ENCODE results near the gene ITM2B.
"Not testable (repeated sequence)": the region's sequence is repeated elsewhere in the genome, so short reads cannot be mapped to it uniquely, and the experiment has no call there.

ITM2B gene

GRCh38 chr13:48230541-48230940, 2.5 kb upstream of the ITM2B start:
- no peak for DNase-seq

- DNase-seq: peak; percentile 49
These were observed 1.9 kb upstream of the ITM2B start for GRCh38 chr13:48231080-48231479.

DNA sequence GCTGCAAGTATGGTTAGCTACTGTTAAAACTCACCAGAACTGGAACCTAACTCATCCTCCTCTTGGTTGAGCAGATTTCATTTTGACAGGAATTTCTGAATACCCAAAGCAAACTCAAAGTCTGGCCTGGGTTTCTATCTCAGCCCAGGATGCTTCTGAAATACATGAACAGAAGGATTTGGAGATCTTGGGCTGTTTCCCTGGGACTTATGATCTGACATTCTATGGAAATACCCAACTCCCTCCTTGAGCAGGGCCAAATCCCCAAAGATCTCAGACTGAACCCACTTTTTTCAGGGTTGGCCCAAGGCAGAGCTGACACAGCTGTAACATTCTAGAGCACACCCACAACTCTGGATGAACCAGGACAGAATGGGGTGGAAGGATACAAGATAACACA, 1.1 kb upstream of the ITM2B start:
- DNase-seq: no peak

GRCh38 chr13:48232420-48233045, 473 bp upstream of the ITM2B start:
- DNase-seq: peak; percentile 81

DNA sequence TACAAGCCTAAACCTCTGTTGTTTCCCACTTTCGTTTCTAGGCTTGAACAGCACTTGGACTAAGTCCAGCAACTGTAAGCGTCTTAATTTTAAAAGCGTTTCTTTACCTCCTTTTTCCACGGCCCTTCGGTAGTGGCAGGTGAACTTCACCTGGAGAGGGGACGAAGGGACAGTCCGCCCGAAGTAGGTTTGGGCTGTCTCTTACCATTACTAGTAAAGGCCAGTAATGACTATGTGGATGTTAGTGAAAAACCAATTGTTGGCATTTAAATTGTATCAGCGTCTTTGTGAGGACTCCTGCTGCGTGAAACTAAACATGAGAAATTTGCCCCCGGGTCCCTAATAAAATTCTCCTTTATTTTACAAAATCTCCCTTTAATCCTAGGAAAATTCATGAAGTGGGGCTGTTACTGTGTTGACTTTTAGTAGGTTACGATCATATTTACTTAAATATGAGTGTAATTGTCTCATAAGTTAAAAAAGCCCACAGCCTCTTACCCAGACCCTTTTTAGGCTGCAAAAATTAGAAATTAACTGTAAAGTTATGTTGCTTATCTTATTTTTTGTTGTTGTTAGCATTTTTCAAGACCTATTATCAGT, 983 bp downstream of the ITM2B start:
- no peak for DNase-seq

GRCh38 chr13:48234566-48235340, 1.7 kb downstream of the ITM2B start:
- DNase-seq: peak; percentile 72

GRCh38 chr13:48235341-48236135, 2.5 kb downstream of the ITM2B start:
- DNase-seq: peak; percentile 78

- peak; percentile 68 for DNase-seq
These were observed 3.7 kb downstream of the ITM2B start for GRCh38 chr13:48236528-48237353.

DNA sequence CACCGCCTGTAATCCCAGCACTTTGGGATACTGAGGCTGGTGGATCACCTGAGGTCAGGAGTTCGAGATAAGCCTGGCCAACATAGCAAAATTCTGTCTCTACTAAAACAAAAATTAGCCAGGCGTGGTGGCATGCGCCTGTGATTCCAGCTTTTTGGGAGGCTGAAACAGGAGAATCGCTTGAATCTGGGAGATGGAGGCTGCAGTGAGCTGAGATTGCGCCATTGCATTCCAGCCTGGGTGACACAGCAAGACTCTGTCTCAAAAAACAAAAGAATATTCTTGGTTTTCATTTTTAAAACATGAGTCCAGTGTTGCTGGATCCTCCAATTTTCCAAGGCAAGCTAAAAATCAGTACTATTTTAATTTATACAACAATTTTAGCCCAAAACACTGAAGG, 6.4 kb downstream of the ITM2B start:
- DNase-seq: not testable (repeated sequence)

GRCh38 chr13:48241651-48242050, 8.6 kb downstream of the ITM2B start:
- no peak for DNase-seq

GRCh38 chr13:48242677-48243076, 9.7 kb downstream of the ITM2B start:
- DNase-seq: no peak

- DNase-seq: no peak
These were observed 11.2 kb downstream of the ITM2B start for GRCh38 chr13:48244159-48244558.

DNA sequence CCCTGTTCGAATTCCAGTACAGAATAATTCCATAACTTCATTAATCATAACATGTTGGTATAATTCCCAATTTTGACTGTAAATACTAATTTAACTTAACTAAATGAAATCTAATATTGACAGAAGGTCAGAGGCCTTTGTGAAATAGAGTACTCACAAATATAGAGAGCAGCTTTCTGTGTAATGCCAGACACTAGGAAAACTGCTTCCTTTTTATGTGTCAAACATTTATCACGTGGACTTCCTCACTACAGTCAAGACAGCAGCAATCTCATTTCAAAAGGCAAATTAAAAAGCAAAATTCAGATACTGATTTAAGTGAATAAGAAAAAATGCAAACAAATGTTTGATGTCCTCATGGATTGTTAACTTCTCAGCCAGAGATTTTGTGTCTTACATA, 13.1 kb downstream of the ITM2B start:
- no peak for DNase-seq

DNA sequence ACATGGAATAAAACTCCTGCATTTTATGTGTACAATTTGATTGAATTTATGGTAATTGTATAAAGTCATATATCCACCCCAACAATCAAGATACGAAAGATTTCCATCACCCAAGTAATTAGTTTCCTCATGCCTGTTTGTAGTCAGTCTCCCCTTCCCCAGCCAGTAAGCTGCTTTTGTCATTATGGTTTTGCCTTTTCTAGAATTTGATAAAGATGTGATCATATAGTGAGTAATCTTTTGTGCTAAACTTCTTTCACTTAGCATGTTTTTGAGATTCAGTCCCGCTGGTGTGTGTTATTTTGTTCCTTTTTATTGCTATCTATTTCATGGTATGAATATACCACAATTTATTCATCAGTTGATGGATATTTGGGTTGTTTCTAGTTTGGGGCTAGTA, 16.0 kb downstream of the ITM2B start:
- no peak for DNase-seq

- DNase-seq: peak; percentile 57
These were observed 18.6 kb downstream of the ITM2B start for GRCh38 chr13:48251611-48252081.

DNA sequence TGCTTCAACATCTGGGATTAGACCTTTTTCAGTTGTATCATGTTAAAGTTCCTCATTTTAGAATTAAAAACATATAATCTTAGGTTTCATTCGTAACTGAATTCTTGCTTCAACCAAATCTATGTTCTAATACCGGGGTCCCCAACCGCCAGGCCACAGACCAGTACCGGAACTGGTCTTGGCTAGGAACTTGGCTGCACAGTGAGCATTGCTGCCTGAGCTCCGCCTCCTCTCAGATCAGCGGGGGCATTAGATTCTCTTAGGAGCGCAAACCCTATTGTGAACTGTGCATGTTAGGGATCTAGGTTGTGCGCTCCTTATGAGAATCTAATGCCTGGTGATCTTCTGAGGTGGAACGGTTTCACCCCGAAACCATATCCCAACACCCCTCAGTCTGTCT, 19.2 kb downstream of the ITM2B start:
- DNase-seq: no peak

DNA sequence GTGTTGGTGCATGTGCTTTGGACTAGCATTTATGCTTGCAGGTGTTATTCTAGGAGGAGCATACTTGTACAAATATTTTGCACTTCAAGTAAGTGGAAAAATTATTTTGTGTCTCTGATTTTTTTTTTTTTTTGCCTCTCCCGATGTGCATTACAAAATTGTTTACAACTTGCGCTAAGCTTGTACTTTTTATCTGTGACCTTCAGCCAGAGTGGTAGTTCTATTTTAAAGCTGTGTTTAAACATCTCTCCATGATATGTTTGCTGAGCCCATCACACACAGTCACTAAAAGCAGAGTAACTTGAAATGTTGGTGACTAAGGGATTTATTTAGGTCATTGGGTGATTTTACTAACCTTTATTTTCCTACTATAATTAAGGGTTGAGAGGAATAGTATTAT, 20.8 kb downstream of the ITM2B start:
- DNase-seq: no peak

- DNase-seq: no peak
These were observed 22.1 kb downstream of the ITM2B start for GRCh38 chr13:48255090-48255489.

GRCh38 chr13:48255954-48256353, 22.9 kb downstream of the ITM2B start:
- no peak for DNase-seq

DNA sequence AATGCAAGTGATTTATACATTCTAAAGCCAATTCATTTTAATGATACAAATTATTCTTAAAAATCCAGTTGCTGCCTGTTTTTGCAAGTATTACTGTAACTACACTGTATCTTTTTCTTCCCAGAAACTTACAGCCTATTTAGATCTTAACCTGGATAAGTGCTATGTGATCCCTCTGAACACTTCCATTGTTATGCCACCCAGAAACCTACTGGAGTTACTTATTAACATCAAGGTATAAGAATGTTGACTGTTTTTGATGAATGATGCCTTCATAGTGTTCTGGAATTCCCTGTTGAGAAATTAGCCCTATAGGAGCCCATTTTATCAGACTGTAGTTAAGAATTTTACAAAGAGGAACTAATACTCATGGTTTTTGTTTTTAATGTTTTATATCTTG, 25.0 kb downstream of the ITM2B start:
- DNase-seq: no peak

DNA sequence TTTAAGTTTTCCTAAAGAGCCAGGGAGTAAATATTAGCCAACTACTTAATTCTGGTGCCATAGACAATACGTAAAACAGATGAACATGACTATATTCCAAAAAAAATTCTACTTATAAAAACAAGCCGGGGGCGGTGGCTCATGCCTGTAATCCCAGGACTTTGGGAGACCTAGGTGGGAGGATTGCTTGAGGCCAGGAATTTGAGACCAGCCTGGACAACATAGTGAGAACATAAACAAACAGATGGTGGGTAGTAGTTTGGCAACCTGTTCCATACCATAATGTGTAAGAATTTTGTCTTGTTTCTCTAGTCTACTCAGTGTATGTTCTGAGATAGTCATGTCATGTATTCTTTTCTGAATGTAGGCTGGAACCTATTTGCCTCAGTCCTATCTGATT, 25.4 kb downstream of the ITM2B start:
- DNase-seq: no peak

DNA sequence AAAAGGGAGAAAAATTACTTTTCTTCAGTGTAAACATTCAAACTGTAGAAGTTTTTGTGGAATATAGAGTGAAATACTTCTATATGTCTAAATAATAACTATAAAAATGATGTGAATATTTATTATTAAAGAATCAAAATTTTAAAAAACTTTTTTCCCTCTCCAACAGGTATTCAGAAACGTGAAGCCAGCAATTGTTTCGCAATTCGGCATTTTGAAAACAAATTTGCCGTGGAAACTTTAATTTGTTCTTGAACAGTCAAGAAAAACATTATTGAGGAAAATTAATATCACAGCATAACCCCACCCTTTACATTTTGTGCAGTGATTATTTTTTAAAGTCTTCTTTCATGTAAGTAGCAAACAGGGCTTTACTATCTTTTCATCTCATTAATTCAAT, 28.0 kb downstream of the ITM2B start:
- no peak for DNase-seq

All from eye (tissue), 1 donor.